ENCODE data around the gene CETN1.

Gene CETN1

DNA sequence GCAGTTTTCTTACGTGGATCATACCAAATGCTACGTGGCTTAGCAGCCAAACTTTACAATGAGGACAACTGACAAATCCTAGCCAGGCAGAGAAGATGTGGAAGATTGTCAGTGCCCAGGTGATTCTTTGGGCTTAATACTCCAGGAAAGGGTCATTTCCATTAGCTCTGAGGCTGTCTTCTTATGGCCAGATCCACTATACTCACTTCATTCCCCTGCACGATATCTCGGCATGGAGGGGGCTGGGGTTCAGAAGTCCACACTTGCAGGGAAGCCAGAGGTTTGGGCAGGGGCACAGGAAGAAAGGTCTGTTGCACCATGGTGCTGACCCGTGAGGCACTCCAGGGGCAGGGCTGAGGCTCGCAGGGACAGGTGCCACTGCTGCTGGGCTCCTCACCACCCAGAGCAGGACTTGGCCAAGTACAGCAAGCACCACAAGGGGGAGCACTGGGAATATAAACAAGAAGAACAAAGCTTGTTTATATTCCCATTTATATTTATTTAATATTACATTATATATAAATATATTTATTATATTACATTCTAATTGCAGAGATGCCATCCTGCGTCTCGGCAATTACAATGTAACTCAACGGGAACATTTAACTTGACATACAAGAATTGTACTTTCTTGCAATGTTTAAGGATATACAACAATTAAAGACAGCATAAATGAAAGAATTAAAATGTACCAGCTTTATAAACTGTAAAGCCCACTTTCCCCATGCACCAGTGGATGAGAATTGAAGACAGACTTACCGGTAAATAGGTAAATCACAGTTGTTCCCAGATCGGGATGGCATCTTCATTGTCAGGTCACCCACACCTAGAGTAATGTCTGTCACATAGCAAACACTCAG is 43.8 kb downstream of the CETN1 start:
- peak; percentile 8 for DNase-seq

- DNase-seq: no peak
Measured at GRCh38 chr18:627231-627630, 47.1 kb downstream of the CETN1 start.

DNA sequence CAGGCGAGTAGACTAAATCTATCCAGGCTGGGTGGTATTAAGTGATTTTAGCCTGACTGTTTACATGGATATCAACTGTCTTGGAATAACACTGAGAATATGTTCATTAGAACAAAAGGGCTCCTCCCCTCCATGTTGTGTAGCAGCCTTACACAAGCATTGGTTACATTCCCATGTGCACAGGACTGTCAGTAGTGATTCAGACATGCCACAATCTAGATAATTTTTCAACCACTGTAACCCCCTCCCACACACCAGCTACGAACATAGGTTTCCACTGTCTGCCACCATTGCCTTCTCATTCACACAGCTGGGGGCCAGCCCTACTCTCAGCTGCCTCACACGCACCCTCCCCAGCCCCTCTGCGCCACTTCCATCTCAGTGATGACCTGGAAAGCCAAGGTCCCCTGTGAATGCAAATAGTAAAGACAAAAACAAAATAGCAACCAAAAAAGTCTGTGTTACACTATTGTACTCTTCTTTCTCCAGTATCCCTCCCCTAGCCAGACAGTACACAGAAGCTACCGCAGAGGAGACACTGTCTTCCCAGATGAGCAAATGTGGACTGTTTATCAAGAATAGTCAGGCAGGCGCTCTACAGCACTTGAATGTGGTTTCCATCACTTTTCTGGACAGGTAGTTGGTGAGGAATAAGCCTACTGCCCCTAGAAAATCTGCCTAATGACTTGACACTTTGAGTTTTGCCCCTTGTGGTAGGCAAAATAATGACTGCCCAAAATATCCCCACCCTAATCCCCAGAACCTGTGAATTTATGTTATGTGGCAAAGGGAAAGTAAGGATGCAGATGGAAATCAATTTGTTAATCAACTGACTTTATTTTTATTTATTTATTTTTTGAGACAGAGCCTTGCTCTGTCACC is 49.3 kb downstream of the CETN1 start:
- DNase-seq: no peak

DNA sequence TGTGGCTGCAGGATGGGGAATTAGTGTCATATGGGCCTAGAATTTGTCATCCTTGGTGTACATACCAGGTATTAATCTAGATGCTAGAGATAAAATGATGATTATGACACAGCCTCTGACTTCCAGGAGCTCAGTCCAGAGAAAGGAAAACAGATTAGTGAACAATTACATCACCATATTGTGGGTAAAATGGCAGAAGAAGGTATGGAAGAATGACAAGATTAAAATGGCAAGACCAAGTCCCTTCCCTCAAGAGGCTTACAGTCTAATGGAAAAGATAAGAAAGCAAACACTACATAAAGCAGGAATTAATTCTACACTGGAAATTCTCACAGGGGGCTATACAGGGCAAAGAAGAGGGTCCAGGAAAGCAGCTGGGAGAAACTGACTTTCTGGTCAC is 51.4 kb downstream of the CETN1 start:
- no peak for DNase-seq
